K562 (cell line): Measurements from ENCODE around the gene NECTIN1. TPM values are rescaled to one million over a fixed set of nuclear protein-coding genes. Genes with fewer than 3 reads are reported as not detected.

Source experiments
- ATAC-seq: fragments of 200-7000 bp; cut with Tn5 transposase; 3 replicates; pipeline ENCODE4 v1.9.1; 2020; ENCODE audit warnings: moderate library complexity
- BruUV-seq: library from RNA; stranded (reverse); fragments of 400-500 nt; replicated peaks from 2 replicates; lab custom pipeline; 2021; lab: Mats Ljungman, UMichigan
- CTCF ChIA-PET: fragments of 300-600 bp; formaldehyde crosslinking; extraction: SDS; loops from one replicate; lab custom pipeline; 2021; ENCODE audit warnings: low intra/inter-chr PET ratio; lab: Yijun Ruan, JAX
- POLR2A ChIA-PET: fragments of 300-600, 350-650 bp; sonication (Branson Sonifier 250); formaldehyde crosslinking; extraction: SDS; loops from one replicate; lab custom pipeline; 2021; ENCODE audit warnings: antibody characterized with exemption, inconsistent platforms; lab: Yijun Ruan, JAX
- DNase-seq, 4 experiments: peaks; one replicate each; pipeline versions ENCODE4 v3.0.0 to v3.0.0-alpha.2; 2011 to 2018; ENCODE audit warnings: low spot score in 3 of 4, mixed read lengths in 3 of 4; ENCODE audit errors: extremely low read depth in 1 of 4
- FAIRE-seq: peaks from 2 replicates; lab custom pipeline; 2011; peaks lifted over from hg19 to GRCh38; lab: Jason Lieb, UNC
- H2AFZ ChIP-seq: 2 replicates; pipeline ENCODE4 v1.6.0; 2011; ENCODE audit warnings: low read depth, low read length, control low read depth, inconsistent platforms
- H3K27ac ChIP-seq: fragments of 200-600 bp; 3 replicates; pipeline ENCODE4 v1.8.0; 2011; ENCODE audit warnings: low read depth, mild to moderate bottlenecking, control low read depth, inconsistent platforms, low read length, moderate library complexity, mixed read lengths; ENCODE audit errors: extremely low read depth
- H3K27me3 ChIP-seq, 2 experiments: fragments of 300-600 bp in 1 of 2; 2 replicates in 1 of 2; 3 replicates in 1 of 2; pipeline versions ENCODE4 v1.6.0 to v1.8.0; 2011; ENCODE audit warnings: inconsistent platforms in 2 of 2, low read length in 2 of 2, mild to moderate bottlenecking in 1 of 2, mixed read lengths in 1 of 2, moderate library complexity in 1 of 2; ENCODE audit not compliant: control insufficient read depth in 2 of 2, insufficient read depth in 2 of 2
- H3K36me3 ChIP-seq: fragments of 300-600 bp; 3 replicates; pipeline ENCODE4 v1.8.0; 2011; ENCODE audit warnings: mild to moderate bottlenecking, low read length, inconsistent platforms; ENCODE audit not compliant: control insufficient read depth, insufficient read depth
- H3K4me1 ChIP-seq, 2 experiments: fragments of 200-600 bp in 1 of 2; replicated peaks in 1 of 2; 2 replicates in 1 of 2; 3 replicates in 1 of 2; pipeline versions ENCODE4 v1.5.1 to v1.8.0; 2011; ENCODE audit warnings: inconsistent platforms in 2 of 2, low read length in 2 of 2, mild to moderate bottlenecking in 1 of 2, mixed read lengths in 1 of 2, moderate library complexity in 1 of 2; ENCODE audit not compliant: control insufficient read depth in 2 of 2, insufficient read depth in 2 of 2
- H3K4me2 ChIP-seq: 2 replicates; pipeline ENCODE4 v1.6.1; 2011; ENCODE audit warnings: low read length, control low read depth, inconsistent platforms, mixed read lengths; ENCODE audit not compliant: insufficient read depth
- H3K4me3 ChIP-seq: fragments of 200-600 bp; sonication (generic), shearing (Covaris generic); 2 replicates; pipeline ENCODE4 v1.5.1; 2016; ENCODE audit warnings: control low read depth, inconsistent platforms
- H3K79me2 ChIP-seq: fragments of 200-600 bp; 3 replicates; pipeline ENCODE4 v1.8.0; 2011; ENCODE audit warnings: low read length, inconsistent platforms; ENCODE audit not compliant: control insufficient read depth, insufficient read depth
- H3K9ac ChIP-seq, 2 experiments: 2 replicates each; pipeline versions ENCODE4 v1.6.0 to v1.6.1; 2011; ENCODE audit warnings: low read depth in 2 of 2, low read length in 2 of 2, control low read depth in 1 of 2, inconsistent platforms in 1 of 2, mild to moderate bottlenecking in 1 of 2, mixed read lengths in 1 of 2; ENCODE audit not compliant: insufficient read depth in 1 of 2
- H3K9me1 ChIP-seq: one replicate; pipeline ENCODE4 v1.6.0; 2011; ENCODE audit warnings: inconsistent platforms, mild to moderate bottlenecking, low read length, moderate library complexity; ENCODE audit not compliant: control insufficient read depth, insufficient read depth
- H3K9me3 ChIP-seq: replicated peaks from 2 replicates; pipeline ENCODE4 v1.5.1; 2011; ENCODE audit warnings: low read depth, low read length, inconsistent platforms; ENCODE audit not compliant: control insufficient read depth, insufficient read depth
- H4K20me1 ChIP-seq: replicated peaks from 2 replicates; pipeline ENCODE4 v1.6.1; 2011; ENCODE audit warnings: low read length, inconsistent platforms, mixed read lengths; ENCODE audit not compliant: control insufficient read depth, insufficient read depth
- CTCF ChIP-seq, 3 experiments: IDR thresholded peaks in 2 of 3; conservative IDR thresholded peaks in 1 of 3; 2 replicates each; pipeline ENCODE4 v1.5.1; 2011 to 2012; ENCODE audit warnings: low read length in 3 of 3, mild to moderate bottlenecking in 3 of 3, control low read depth in 2 of 3, improper control_type of control experiment in 1 of 3, inconsistent platforms in 1 of 3, low read depth in 1 of 3, mixed read lengths in 1 of 3, moderate library complexity in 1 of 3; ENCODE audit not compliant: insufficient read depth in 2 of 3
- RAD51 ChIP-seq: fragments of 450-650 bp; IDR thresholded peaks from 2 replicates; pipeline ENCODE4 v1.7.1; 2016; ENCODE audit warnings: low read depth, mild to moderate bottlenecking, borderline replicate concordance
- ZNF354B ChIP-seq: fragments of 250-450 bp; sonication (Bioruptor Pico); IDR thresholded peaks from 2 replicates; pipeline ENCODE4 v1.4.0; 2020
- WGBS: fragments of 100-300 bp; shearing (Covaris generic); methylation state at CpG from one replicate; pipeline ENCODE4 v1.1.6; 2016; ENCODE audit warnings: low coverage, mixed read lengths; ENCODE audit not compliant: insufficient coverage; ENCODE audit errors: missing lambda C conversion rate; 5-methylcytosine and 5-hydroxymethylcytosine counted together
- in situ Hi-C: fragments of 300-500 bp; cut with MboI; formaldehyde crosslinking; loops from 4 replicates; pipeline ENCODE4 v1.15.0; 2018; ENCODE audit warnings: inconsistent platforms, mixed read lengths
- intact Hi-C: fragments of 100-400 bp; cut with micrococcal nuclease; formaldehyde crosslinking; loops from 2 replicates; pipeline ENCODE4 v1.14.2; 2022
- polyA plus RNA-seq, 8 experiments: library from polyadenylated mRNA; depleted of rRNA in 4 of 8; stranded (reverse) in 5 of 8; unstranded in 3 of 8; fragments of >200 nt; fragmentation: Nextera tagmentation in 2 of 8; fragmentation: Illumina TruSeq in 1 of 8; extraction: Ambion mirVana in 2 of 8; extraction: Trizol in 1 of 8; gene quantifications; 2 replicates each; pipeline versions ENCODE4 v1.2.1 to v1.2.3, GENCODE V29; 2011 to 2014; ENCODE audit warnings: inconsistent platforms in 1 of 8, missing spikeins in 1 of 8
- total RNA-seq, 7 experiments: library from RNA; depleted of rRNA in 6 of 7; stranded (reverse); fragments of >200 nt in 6 of 7; fragmentation: Illumina TruSeq in 2 of 7; extraction: Trizol in 2 of 7; gene quantifications; 2 replicates each; pipeline versions ENCODE4 v1.2.1 to v1.2.3, GENCODE V29; 2011 to 2021; ENCODE audit warnings: low replicate concordance in 1 of 7

NECTIN1 gene
- total and polyA plus RNA-seq, 9 of the 15 experiments (the other 6 are each of a cell fraction or from before 2014, with no cell fraction given) = 0.09 to 0.53 (median 0.23) TPM; not detected in 2

GRCh38 chr11:119691020-119691666, 37.9 kb downstream of the NECTIN1 start:
- Histone ChIP-seq H3K9me3 (no peaks in the 10 kb centered on the region), H4K20me1 (peaks cover 2% of the 10 kb centered on the region), H3K4me1 (no peaks in the 10 kb centered on the region; a peak in 1 of 5 replicates), H3K27ac (no peak overlapping the region), H3K27me3 (peaks cover 9 to 71% of the 10 kb centered on the region in 2 experiments; a peak in 4 of 5 replicates), H3K4me2 (no peak overlapping the region), H3K4me3 (no peak overlapping the region), H3K9me1 (peaks cover 4% of the 10 kb centered on the region), H2AFZ (no peak overlapping the region), H3K9ac (no peak overlapping the region), H3K79me2 (no peaks in the 10 kb centered on the region), H3K36me3 (no peaks in the 10 kb centered on the region)
- ChIA-PET CTCF (no interaction called here), POLR2A (interaction anchor here (0.7 to 1.6 kb wide), 3 partner anchors 16 to 197 kb away, joined by 3 to 6 read pairs (median 4); no protein-coding TSS in a partner anchor)
- in situ Hi-C loops = no loop called here
- 2% methylated on average over 9 of the region's 9 CpGs for WGBS
- ATAC-seq = peak; percentile 65
- intact Hi-C loops = no loop called here
- BruUV-seq = no TSS peak
- DNase-seq = peak in 3 of 4 experiments; percentile 30 to 44 (median 35)
- no peak for FAIRE-seq
- no peak for TF ChIP-seq RAD51
- no peak for TF ChIP-seq ZNF354B (CRISPR knock-in tag)
- peak; percentile 19 to 47 (median 24) for TF ChIP-seq CTCF (IDR thresholded peaks at IDR 0.05 in 2 of 3, conservative IDR thresholded peaks at IDR 0.05 in 1 of 3; ENCODE audit: insufficient read depth in 2 of 3, low read depth in 1 of 3, low read length in 3 of 3)
